PFSK-1 (cell line): ENCODE measurements around the gene LSM14A.
A peak's percentile ranks its signal among the peaks of the same experiment; 100 is the strongest.

Source experiments
- FOXP2 ChIP-seq: optimal IDR thresholded peaks from 2 replicates; pipeline ENCODE3; 2011; ENCODE audit warnings: borderline replicate concordance, control low read depth, inconsistent platforms; ENCODE audit not compliant: insufficient read depth; ENCODE audit errors: extremely low read length, extremely low read depth
- POLR2AphosphoS5 ChIP-seq: IDR thresholded peaks from 2 replicates; pipeline ENCODE4 v1.6.1; 2012; ENCODE audit warnings: low read depth, mild to moderate bottlenecking, control low read depth, low read length, moderate library complexity
- REST ChIP-seq, 2 experiments: IDR thresholded peaks; 2 replicates each; pipeline versions ENCODE4 v1.6.1 to v1.8.0; 2011 to 2012; ENCODE audit warnings: low read depth in 2 of 2, low read length in 2 of 2, control low read depth in 1 of 2, inconsistent platforms in 1 of 2, mild to moderate bottlenecking in 1 of 2, moderate library complexity in 1 of 2; ENCODE audit not compliant: insufficient read depth in 1 of 2
- SIN3A ChIP-seq: IDR thresholded peaks from 2 replicates; pipeline ENCODE4 v1.6.1; 2012; ENCODE audit warnings: mild to moderate bottlenecking, low read length, moderate library complexity, borderline replicate concordance; ENCODE audit not compliant: insufficient read depth
- TAF1 ChIP-seq: IDR thresholded peaks from 2 replicates; pipeline ENCODE4 v1.6.1; 2012; ENCODE audit warnings: low read length, control low read depth, borderline replicate concordance; ENCODE audit not compliant: insufficient read depth

LSM14A gene

GRCh38 chr19:34236035-34236987, 64.0 kb downstream of the LSM14A start:
- TF ChIP-seq TAF1 (no peak), FOXP2 (peak; percentile 22)

GRCh38 chr19:34237283-34237682, 65.0 kb downstream of the LSM14A start:
- TF ChIP-seq REST (IDR thresholded peaks at IDR 0.05; ENCODE audit: insufficient read depth in 1 of 2, low read depth in 2 of 2, low read length in 2 of 2) (no peak), TAF1 (no peak), FOXP2 (no peak), POLR2AphosphoS5 (no peak), SIN3A (no peak)

- TF ChIP-seq REST (IDR thresholded peaks at IDR 0.05; ENCODE audit: insufficient read depth in 1 of 2, low read depth in 2 of 2, low read length in 2 of 2) (no peak), SIN3A (no peak)
These were observed 65.6 kb downstream of the LSM14A start for GRCh38 chr19:34237939-34238338.

GRCh38 chr19:34241513-34242337, 69.4 kb downstream of the LSM14A start:
- TF ChIP-seq REST (IDR thresholded peaks at IDR 0.05; ENCODE audit: insufficient read depth in 1 of 2, low read depth in 2 of 2, low read length in 2 of 2) (no peak), POLR2AphosphoS5 (no peak), FOXP2 (no peak), SIN3A (no peak), TAF1 (no peak)

GRCh38 chr19:34243876-34244578, 71.7 kb downstream of the LSM14A start:
- no peak for TF ChIP-seq SIN3A
- no peak for TF ChIP-seq FOXP2
- TF ChIP-seq POLR2AphosphoS5 = no peak
- no peak for TF ChIP-seq REST (IDR thresholded peaks at IDR 0.05; ENCODE audit: insufficient read depth in 1 of 2, low read depth in 2 of 2, low read length in 2 of 2)
- no peak for TF ChIP-seq TAF1
